Osteocyte (in vitro differentiated cells): Measurements from ENCODE around the gene TTC24. TPM values are rescaled to one million over a fixed set of nuclear protein-coding genes. Genes with fewer than 3 reads are reported as not detected.
A peak's percentile ranks its signal among the peaks of the same experiment; 100 is the strongest.

Source experiments
- DNase-seq: peaks from one replicate; pipeline ENCODE4 v3.0.0; 2021; ENCODE audit warnings: mixed read lengths; ENCODE audit not compliant: unreplicated experiment; ENCODE audit errors: extremely low spot score
- H3K27ac Mint-ChIP-seq: one replicate; pipeline ENCODE4 v1.8.0; 2021; ENCODE audit warnings: mild to moderate bottlenecking, mixed read lengths; ENCODE audit not compliant: unreplicated experiment
- H3K27me3 Mint-ChIP-seq: one replicate; pipeline ENCODE4 v1.8.0; 2021; ENCODE audit warnings: mixed read lengths; ENCODE audit not compliant: unreplicated experiment
- H3K36me3 Mint-ChIP-seq: one replicate; pipeline ENCODE4 v1.8.0; 2021; ENCODE audit warnings: mixed read lengths; ENCODE audit not compliant: unreplicated experiment
- H3K4me1 Mint-ChIP-seq: one replicate; pipeline ENCODE4 v1.8.0; 2021; ENCODE audit warnings: mixed read lengths; ENCODE audit not compliant: unreplicated experiment
- H3K4me3 Mint-ChIP-seq: one replicate; pipeline ENCODE4 v1.8.0; 2021; ENCODE audit warnings: mild to moderate bottlenecking, moderate library complexity, mixed read lengths; ENCODE audit not compliant: unreplicated experiment
- H3K9me3 Mint-ChIP-seq: one replicate; pipeline ENCODE4 v1.8.0; 2021; ENCODE audit warnings: mixed read lengths; ENCODE audit not compliant: unreplicated experiment
- total RNA-seq: library from RNA; stranded (reverse); gene quantifications from 2 replicates; pipeline ENCODE4 v1.2.1, GENCODE V29; 2021
- TF ChIP-seq, protein P1 (sequence below): fragments of 200-600 bp; sonication (generic); IDR thresholded peaks from 2 replicates; pipeline ENCODE4 v1.5.0; 2021; ENCODE audit warnings: antibody characterized with exemption, mild to moderate bottlenecking, moderate library complexity

The TTC24 gene
- total RNA-seq, 1 donor from 2014 or later, result not detected

DNA sequence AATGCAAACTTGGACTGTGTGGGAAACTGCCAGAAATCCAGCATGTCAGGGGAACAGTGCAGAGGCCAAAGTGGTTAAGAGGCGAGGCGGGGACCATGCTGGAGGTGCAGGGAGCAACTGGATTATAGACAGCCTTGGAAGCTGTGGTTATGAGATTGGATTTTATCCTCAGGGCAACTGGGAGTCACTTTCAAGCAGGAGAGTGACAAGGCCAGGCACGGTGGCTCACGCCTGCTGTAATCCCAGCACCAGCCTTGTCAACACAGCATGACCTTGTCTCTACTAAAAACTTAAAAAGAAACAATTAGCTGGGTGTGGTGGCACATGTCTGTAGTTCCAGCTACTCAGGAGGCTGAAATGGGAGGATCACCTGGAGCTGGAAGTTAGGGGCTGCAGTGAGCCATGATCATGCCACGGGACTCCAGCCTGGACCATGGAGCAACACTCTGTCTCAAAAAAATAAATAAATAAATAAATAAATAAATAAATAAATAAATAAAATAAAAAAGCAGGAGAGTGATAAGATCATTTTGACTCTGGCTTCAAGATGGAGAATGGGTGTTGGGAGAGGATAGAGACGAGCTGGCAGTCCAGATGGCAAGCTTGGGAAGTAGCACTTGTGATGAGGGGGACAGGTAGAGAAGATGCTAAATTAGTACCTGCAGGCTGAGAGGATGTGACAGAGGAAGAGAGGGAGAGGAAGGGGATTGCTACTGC, 43.2 kb downstream of the TTC24 start:
- TF ChIP-seq, protein P1, sequence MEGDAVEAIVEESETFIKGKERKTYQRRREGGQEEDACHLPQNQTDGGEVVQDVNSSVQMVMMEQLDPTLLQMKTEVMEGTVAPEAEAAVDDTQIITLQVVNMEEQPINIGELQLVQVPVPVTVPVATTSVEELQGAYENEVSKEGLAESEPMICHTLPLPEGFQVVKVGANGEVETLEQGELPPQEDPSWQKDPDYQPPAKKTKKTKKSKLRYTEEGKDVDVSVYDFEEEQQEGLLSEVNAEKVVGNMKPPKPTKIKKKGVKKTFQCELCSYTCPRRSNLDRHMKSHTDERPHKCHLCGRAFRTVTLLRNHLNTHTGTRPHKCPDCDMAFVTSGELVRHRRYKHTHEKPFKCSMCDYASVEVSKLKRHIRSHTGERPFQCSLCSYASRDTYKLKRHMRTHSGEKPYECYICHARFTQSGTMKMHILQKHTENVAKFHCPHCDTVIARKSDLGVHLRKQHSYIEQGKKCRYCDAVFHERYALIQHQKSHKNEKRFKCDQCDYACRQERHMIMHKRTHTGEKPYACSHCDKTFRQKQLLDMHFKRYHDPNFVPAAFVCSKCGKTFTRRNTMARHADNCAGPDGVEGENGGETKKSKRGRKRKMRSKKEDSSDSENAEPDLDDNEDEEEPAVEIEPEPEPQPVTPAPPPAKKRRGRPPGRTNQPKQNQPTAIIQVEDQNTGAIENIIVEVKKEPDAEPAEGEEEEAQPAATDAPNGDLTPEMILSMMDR, result no peak
- Mint-ChIP-seq H3K27ac (no peak overlapping the region), H3K4me3 (no peak overlapping the region), H3K27me3 (peaks cover 63% of the 10 kb centered on the region), H3K4me1 (peaks cover 13% of the 10 kb centered on the region), H3K36me3 (no peaks in the 10 kb centered on the region), H3K9me3 (no peaks in the 10 kb centered on the region)
- DNase-seq, result no peak

DNA sequence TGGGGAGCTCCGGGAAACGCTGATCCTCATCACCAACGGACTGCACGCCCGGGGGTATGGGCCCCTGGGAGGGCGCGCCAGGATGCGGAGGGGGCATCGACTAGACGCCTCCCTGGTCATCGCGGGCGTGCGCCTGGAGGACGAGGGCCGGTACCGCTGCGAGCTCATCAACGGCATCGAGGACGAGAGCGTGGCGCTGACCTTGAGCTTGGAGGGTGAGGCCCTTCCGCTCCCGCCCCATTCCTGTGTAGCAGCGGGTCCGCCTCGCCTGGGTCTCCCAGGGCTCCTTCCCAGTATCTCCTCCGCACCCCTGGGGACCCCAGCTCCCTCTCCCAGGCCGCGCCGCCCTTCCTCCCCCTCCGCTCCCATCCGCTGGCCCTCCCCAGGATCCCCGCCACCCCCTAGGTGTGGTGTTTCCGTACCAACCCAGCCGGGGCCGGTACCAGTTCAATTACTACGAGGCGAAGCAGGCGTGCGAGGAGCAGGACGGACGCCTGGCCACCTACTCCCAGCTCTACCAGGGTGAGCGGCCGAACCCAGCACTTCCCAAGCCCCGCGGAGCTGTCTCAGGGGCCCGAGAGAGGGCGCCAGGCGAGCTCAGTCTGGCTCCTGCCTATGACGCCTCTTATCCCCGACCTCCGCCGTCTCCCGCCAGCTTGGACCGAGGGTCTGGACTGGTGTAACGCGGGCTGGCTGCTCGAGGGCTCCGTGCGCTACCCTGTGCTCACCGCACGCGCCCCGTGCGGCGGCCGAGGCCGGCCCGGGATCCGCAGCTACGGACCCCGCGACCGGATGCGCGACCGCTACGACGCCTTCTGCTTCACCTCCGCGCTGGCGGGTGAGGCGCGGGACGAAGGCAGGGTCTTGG, 44.7 kb downstream of the TTC24 start:
- H3K27me3 Mint-ChIP-seq, result peaks cover 58% of the 10 kb centered on the region
- TF ChIP-seq, protein P1, result peak; percentile 53
- H3K27ac Mint-ChIP-seq, result no peak overlapping the region
- H3K4me3 Mint-ChIP-seq, result peak overlapping the region; percentile 54
- no peaks in the 10 kb centered on the region for H3K36me3 Mint-ChIP-seq
- peaks cover 13% of the 10 kb centered on the region for H3K4me1 Mint-ChIP-seq
- DNase-seq, result no peak
- H3K9me3 Mint-ChIP-seq, result no peaks in the 10 kb centered on the region

DNA sequence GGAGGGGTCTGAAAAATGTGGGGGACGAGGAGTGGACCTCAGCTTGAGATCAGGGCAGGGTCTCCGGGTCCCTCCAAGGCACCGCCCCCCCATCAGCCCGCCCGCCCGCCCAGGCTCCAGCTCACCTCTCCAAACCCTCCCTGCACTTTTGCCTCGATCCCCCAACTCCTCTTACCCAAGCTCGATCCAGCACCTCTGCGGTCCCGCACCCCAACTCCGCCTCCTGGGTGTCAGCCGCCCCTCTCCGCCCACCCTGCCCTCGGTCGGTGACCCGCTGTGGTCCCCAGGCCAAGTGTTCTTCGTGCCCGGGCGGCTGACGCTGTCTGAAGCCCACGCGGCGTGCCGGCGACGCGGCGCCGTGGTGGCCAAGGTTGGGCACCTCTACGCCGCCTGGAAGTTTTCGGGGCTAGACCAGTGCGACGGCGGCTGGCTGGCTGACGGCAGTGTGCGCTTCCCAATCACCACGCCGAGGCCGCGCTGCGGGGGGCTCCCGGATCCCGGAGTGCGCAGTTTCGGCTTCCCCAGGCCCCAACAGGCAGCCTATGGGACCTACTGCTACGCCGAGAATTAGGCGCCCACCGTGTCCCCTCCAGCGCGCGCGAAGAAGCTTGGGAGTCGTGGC, 45.4 kb downstream of the TTC24 start:
- Mint-ChIP-seq H3K4me3 (peak overlapping the region; percentile 54), H3K27ac (no peak overlapping the region), H3K27me3 (peaks cover 57% of the 10 kb centered on the region), H3K4me1 (peaks cover 13% of the 10 kb centered on the region), H3K36me3 (no peaks in the 10 kb centered on the region), H3K9me3 (no peaks in the 10 kb centered on the region)
- no peak for DNase-seq
- TF ChIP-seq, protein P1, result no peak

DNA sequence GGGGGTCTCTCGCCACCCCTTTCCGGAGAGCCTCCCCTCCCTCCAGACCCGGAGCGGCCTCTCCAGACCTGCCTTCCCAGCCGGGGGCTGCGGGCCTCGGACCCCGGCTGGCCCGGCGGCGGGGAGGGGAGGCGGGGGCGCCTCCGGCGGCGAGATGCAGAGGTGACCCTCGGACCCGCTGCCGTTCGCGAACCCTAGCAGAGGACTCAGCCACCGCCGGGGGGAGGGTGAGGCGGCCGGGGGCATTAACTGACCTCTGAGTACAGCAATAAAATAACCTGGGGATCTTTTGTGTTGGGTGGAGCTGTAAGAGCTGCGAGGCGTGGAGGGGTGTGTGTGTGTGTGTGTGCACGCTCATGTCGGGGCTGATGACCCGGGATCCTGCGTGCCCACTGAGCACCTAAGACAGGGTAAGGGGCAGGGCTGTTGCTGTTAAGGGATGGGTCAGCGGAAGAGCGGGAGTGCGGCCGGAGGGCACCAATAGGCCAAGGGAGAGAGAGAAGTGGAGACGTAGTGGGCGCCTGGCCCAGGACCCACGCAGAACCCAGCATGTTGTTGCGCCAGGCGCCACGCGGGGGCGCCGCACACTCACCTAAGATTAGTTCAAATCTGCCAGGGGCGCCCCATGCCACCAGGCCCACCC, 46.0 kb downstream of the TTC24 start:
- TF ChIP-seq, protein P1, result peak; percentile 81
- H3K9me3 Mint-ChIP-seq, result no peaks in the 10 kb centered on the region
- peak overlapping the region; percentile 40 for H3K4me3 Mint-ChIP-seq
- no peaks in the 10 kb centered on the region for H3K36me3 Mint-ChIP-seq
- H3K4me1 Mint-ChIP-seq, result peaks cover 13% of the 10 kb centered on the region
- no peak for DNase-seq
- H3K27ac Mint-ChIP-seq, result no peak overlapping the region
- peaks cover 57% of the 10 kb centered on the region for H3K27me3 Mint-ChIP-seq
